ENCODE data around the gene CSPG5.

- TF ChIP-seq EZH2 (IDR thresholded peaks at IDR 0.05; ENCODE audit: borderline replicate concordance, low read length) (no peak), CTCF (conservative IDR thresholded peaks at IDR 0.05 in 1 of 2, IDR thresholded peaks at IDR 0.05 in 1 of 2; ENCODE audit: extremely low read depth in 1 of 2, insufficient read depth in 1 of 2, low read depth in 1 of 2, low read length in 2 of 2) (no peak)
These were observed 12.0 kb downstream of the CSPG5 start for GRCh38 chr3:47566667-47567066.
